GM18499 (cell line): ENCODE results near the gene IPO11.
"Not testable (repeated sequence)": the region's sequence is repeated elsewhere in the genome, so short reads cannot be mapped to it uniquely, and the experiment has no call there.

Experiments used
- ATAC-seq: cut with Tn5 transposase; IDR thresholded peaks from one replicate; pipeline ENCODE4 v1.9.1; 2021; ENCODE audit warnings: moderate number of reproducible peaks; ENCODE audit not compliant: insufficient read depth, unreplicated experiment

IPO11 gene

DNA sequence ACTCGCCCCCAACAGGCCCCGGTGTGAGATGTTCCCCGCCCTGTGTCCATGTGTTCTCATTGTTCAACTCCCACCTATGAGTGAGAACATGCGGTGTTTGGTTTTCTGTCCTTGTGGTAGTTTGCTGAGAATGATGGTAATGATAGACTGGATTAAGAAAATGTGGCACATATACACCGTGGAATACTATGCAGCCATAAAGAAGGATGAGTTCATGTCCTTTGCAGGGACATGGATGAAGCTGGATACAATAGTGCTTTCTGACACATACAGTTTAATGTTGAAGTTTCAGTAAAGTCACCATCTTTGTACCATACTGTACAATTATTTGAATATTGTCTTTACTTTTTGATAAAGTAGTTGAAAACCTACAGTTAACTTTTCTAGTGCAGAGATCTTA, 96.2 kb downstream of the IPO11 start:
- ATAC-seq, result not testable (repeated sequence)

DNA sequence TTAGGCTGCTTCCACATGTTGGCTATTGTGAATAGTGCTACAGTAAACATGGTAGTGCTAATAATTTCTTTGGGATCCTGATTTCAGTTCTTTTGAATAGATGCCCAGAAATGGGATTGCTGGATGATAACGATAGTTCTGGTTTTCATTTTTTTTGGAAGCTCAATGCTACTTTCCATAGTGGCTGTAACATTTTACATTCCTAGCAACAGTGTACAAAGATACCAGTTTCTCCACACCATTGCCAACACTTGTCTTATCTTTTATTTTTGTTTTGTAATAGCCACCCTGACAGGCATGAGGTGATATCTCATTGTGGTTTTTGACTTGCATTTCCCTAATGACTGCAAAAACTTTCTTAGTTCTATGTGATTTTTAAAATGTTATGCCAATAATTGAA, 97.2 kb downstream of the IPO11 start:
- ATAC-seq, result no peak

DNA sequence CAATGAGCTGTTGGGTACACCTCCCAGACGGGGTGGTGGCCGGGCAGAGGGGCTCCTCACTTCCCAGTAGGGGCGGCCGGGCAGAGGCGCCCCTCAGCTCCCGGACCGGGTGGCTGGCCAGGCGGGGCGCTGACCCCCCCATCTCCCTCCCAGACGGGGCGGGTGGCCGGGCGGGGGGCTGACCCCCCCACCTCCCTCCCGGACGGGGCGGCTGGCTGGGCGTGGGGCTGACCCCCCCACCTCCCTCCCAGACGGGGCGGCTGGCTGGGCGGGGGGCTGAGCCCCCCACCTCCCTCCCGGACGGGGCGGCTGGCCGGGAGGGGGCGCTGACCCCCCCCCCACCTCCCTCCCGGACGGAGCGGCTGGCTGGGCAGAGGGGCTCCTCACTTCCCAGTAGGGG, 100.5 kb downstream of the IPO11 start:
- not testable (repeated sequence) for ATAC-seq

- no peak for ATAC-seq
These were observed 102.1 kb downstream of the IPO11 start for GRCh38 chr5:62514510-62515119.

DNA sequence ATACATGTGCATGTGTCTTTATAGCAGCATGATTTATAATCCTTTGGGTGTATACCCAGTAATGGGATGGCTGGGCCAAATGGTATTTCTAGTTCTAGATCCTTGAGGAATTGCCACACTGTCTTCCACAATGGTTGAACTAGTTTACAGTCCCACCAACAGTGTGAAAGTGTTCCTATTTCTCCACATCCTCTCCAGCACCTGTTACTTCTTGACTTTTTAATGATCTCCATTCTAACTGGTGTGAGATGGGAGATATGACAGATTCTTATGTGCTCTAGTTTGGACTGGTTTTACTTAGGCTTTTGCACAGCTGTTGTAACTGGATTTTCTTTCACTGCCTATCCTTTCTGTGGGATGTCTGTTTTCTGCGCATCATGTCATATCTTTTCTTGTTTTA, 108.2 kb downstream of the IPO11 start:
- ATAC-seq, result not testable (repeated sequence)

- ATAC-seq, result peak; percentile 43
These were observed 108.8 kb downstream of the IPO11 start for GRCh38 chr5:62521319-62521718.

DNA sequence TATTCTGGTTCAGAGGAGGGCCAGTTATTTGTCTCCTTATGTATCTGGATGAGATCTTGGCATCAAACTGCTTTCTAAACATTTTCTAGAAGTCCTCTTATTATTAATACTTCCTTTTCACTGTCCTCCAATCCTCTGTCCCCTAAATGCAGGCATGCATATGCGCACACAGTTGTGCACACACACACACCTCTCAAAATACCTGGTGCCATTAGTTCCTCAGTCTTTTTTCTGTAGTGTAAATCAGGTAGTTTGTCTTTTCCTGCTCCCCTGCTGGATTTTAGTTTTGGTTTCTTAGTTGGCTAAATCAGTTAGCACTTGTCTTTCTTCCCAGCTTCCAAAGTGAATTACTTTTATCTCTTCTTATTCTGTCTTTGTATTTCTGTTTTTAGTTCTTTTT, 110.2 kb downstream of the IPO11 start:
- ATAC-seq, result no peak

- ATAC-seq, result no peak
These were observed 121.0 kb downstream of the IPO11 start for GRCh38 chr5:62533597-62533996.

DNA sequence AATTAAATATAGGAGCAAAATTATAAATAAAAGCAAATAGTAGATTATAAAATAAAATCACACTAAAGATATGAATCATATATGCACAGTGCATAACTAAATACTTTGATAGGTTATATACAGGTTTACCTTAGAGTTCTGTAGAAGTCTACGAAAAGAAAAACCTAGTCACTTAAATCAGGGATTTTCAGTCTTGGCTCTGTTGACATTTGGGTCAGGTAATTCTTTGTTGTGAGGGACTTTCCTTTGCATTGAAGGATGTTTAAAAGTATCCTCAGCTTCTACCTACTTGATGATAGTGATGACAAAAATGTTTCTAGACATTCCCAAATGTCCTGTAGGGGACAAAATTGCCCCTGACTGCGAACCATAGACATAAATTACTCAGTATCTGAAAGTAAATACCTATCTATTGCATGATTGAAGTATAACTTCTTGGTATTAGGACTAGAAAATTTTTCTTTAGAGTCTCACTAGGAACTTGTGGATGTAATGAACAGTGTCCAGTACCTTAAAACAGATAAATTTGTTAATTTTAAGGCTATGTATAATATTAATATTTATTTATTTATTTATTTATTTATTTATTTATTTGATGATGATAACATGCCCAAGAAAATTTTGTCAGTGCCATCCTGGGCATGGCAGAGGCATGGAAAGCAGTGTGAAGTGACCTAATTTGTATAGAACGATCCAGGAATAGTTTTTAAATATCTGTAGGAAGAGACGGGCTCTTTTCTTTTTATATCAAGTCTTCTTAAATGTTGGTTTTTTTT, 122.1 kb downstream of the IPO11 start:
- no peak for ATAC-seq

GRCh38 chr5:62536232-62536631, 123.7 kb downstream of the IPO11 start:
- ATAC-seq, result no peak

DNA sequence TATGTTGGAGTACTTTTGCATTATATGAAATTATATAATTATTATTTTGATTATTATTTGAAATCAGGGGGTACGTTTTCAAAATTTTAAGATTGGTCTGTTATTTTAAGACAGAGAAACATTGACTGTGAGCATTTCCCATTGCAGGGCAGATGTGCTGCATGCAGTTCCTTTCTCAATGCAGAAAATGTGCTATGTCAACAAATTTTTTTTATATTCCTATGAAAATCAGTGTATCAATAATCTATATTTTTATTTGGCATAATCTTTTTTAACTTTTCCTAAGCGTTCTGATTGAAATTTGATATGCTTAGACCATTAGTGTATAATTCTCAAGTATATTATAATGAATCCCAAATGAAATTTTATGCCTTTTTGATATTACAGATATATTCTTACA, 124.2 kb downstream of the IPO11 start:
- no peak for ATAC-seq

- no peak for ATAC-seq
These were observed 125.7 kb downstream of the IPO11 start for GRCh38 chr5:62538017-62538942.

GRCh38 chr5:62542720-62543119, 130.2 kb downstream of the IPO11 start:
- no peak for ATAC-seq

GRCh38 chr5:62547945-62548630, 135.5 kb downstream of the IPO11 start:
- ATAC-seq, result no peak

- no peak for ATAC-seq
These were observed 137.5 kb downstream of the IPO11 start for GRCh38 chr5:62550103-62550502.

DNA sequence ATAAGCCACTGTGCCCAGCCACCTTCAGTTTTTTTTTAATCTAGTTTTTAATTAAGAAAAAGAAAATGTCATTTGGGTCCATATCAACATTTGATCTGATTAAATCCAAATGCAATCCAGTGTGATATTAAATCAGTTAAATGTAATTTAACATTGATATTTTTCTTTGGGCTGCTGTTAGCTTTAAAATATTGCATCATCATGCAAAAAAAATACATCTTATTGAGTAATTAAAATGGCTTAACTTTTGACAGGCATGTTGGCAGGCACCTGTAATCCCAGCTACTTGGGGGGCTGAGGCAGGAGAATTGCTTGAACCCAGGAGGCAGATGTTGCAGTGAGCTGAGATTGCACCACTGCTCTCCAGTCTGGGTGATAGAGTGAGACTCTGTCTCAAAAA, 143.4 kb downstream of the IPO11 start:
- no peak for ATAC-seq

DNA sequence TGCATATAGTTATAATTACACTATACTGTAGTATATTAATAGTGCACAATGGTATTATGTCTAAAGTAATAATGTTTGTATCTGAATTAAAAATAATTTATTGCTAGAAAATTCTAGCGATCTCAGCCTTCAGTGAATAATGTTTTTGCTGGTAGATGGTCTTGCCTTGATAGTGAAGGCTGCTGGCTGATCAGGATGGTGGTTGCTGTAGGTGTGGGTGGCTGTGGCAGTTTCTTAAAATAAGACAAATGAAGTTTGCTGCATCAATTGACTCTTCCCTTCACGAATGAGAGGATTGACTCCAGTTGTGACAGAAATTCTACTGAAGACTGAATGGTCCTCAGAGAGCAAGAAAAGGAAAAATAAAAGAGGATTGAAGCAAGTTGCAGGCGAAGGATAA, 146.4 kb downstream of the IPO11 start:
- ATAC-seq, result no peak

DNA sequence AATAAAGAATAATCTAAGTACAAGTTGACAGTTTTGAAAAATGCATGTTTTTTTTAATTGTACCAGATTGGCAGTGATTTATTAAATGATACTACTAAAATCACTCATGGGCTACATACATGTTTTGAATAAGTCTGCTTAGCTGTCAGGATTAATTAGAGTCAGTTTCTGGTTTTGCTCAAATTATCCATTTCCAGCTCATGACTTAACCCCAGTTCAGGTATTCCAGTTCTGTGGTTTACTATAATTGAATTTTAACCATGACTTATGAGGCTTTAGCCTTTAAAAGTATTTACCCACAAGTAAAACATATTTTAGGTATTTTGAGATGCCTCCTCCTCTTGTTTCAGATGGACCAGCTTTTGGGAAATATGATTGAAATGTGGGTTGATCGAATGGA, 148.2 kb downstream of the IPO11 start:
- ATAC-seq, result no peak

GRCh38 chr5:62561896-62562295, 149.3 kb downstream of the IPO11 start:
- no peak for ATAC-seq

DNA sequence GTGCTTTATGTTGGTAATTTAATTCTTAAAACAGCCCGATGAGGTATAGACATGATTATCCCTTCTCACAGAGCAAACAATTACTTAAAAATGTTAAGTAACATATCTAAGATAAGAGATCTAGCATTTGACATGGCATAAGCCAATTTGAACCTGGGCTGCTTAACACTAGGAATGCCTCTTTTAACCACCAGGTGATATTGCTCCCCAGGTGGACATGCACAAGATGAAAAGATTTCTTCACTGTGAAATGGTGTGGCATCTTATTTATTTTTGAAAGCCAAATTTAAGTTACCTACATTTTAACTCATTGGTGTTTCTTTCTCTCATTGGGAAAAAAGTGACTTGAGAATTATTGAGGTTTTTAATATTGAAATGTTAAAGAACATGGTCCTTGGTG, 150.3 kb downstream of the IPO11 start:
- ATAC-seq, result no peak
